ENCODE data around the gene C4orf51. TPM values are rescaled to one million over a fixed set of nuclear protein-coding genes. Genes with fewer than 3 reads are reported as not detected.

Gene C4orf51
- total RNA-seq, 1 donor from 2014 or later: not detected

DNA sequence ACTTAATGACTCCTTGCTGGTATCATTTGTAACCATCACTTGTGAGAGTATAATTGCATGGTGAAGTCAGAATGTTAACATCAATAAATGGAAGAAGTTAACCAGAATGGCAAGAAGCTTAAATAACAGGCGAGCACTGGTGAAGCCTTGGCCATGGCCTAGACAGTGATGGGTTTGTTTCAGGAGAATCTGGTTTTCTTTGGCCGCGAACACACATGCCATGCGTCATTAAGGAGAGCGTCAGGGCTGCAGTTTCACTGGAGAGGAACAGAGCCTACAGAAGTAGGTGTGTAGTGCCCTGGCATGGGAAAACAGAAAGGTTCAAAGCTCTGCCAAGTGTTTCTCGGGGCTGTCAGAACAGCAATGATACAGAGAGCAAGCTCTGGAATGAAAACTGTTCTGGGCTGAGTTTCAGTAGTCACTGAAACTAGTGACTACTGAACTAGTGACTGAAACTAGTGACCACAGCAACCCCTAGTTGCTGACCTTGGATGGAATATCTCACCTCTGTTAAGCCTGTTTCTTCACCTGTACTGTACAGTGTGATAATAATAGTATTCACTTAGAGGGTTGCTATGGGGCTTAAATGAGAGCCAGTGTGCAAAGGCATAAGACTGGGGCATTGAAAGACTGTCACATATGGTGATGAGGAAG lies 93.8 kb downstream of the C4orf51 start:
- ATAC-seq: no peak
- DNase-seq: no peak

DNA sequence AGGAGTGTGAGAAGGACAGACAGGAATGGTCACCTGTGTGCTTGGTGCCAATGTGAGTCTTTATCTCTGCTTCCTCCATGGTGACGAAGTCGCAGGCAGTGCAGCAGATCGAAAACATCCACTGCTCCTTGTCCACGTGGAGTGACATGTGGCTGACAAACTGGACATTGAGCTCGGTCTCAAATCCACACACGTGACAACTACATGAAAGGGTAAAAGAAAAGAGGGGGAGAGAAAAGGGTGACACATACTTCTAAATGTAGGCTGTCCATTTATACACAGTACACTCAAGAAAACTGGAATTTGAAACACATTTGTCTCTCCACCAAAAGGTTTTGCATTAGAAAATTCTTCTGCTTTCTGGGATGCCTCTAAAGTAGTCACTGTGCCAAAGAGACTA lies 94.5 kb downstream of the C4orf51 start:
- H3K9me3 ChIP-seq: no peaks in the 10 kb centered on the region
- no peaks in the 10 kb centered on the region for H3K4me1 ChIP-seq
- no peak for DNase-seq
- H3K27me3 ChIP-seq (ENCODE audit: low read depth): no peaks in the 10 kb centered on the region
- H3K36me3 ChIP-seq: peaks cover 26% of the 10 kb centered on the region
- TF ChIP-seq, protein P1, sequence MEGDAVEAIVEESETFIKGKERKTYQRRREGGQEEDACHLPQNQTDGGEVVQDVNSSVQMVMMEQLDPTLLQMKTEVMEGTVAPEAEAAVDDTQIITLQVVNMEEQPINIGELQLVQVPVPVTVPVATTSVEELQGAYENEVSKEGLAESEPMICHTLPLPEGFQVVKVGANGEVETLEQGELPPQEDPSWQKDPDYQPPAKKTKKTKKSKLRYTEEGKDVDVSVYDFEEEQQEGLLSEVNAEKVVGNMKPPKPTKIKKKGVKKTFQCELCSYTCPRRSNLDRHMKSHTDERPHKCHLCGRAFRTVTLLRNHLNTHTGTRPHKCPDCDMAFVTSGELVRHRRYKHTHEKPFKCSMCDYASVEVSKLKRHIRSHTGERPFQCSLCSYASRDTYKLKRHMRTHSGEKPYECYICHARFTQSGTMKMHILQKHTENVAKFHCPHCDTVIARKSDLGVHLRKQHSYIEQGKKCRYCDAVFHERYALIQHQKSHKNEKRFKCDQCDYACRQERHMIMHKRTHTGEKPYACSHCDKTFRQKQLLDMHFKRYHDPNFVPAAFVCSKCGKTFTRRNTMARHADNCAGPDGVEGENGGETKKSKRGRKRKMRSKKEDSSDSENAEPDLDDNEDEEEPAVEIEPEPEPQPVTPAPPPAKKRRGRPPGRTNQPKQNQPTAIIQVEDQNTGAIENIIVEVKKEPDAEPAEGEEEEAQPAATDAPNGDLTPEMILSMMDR (IDR thresholded peaks at IDR 0.05): no peak
- ATAC-seq: no peak
- no peak overlapping the region for H3K27ac ChIP-seq
- intact Hi-C loops (cut with DNase I): no loop called here
- no peak overlapping the region for H3K4me3 ChIP-seq

More for the DNA sequence above, 93.8 kb downstream of the C4orf51 start:
- Histone ChIP-seq H3K27ac (no peak overlapping the region), H3K27me3 (ENCODE audit: low read depth) (no peaks in the 10 kb centered on the region), H3K36me3 (peaks cover 21% of the 10 kb centered on the region), H3K4me3 (no peak overlapping the region), H3K9me3 (no peaks in the 10 kb centered on the region), H3K4me1 (no peaks in the 10 kb centered on the region)
- TF ChIP-seq, protein P1 (IDR thresholded peaks at IDR 0.05): no peak
- intact Hi-C loops (cut with DNase I): no loop called here

DNA sequence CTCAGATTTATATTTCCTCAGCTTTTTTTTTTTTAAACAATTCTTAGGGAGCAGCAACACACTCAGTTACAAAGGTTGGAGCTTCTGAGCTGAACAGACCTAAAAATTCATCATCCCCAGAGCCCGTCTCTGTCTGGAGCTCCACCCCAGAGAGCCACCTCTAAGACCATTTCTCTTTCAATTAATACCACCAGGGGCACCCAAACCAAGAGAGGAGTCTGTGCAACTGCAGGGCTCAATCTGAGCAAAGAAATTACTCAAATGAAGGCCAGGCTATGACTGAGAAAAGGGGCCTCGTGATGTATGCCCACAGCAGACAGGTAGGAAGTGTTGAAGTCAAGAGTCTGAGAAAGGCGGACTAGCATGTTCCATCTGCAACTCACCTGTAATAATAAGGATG lies 95.5 kb downstream of the C4orf51 start:
- Histone ChIP-seq H3K27ac (no peak overlapping the region), H3K36me3 (peaks cover 26% of the 10 kb centered on the region), H3K27me3 (ENCODE audit: low read depth) (no peaks in the 10 kb centered on the region), H3K9me3 (no peaks in the 10 kb centered on the region), H3K4me1 (no peaks in the 10 kb centered on the region), H3K4me3 (no peak overlapping the region)
- TF ChIP-seq, protein P1 (IDR thresholded peaks at IDR 0.05): no peak
- DNase-seq (no peak), ATAC-seq (no peak)
- intact Hi-C loops (cut with DNase I): no loop called here

DNA sequence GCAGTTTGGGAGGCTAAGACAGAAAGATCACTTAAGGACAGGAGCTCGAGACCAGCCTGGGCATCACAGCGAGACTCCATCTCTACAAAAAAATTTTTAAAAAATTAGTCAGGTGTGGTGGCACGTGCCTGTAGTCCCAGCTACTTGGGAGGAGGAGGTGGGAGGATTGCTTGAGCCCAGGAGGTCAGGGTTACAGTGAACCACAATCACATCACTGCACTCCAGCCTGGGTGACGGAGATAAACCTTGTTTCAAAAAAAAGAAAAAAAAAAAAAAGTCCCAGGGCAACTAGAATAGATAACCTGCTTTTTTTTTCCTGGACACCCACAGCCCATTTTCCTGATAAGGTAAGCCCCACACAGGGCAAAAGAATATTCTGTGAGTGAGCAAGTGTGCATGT lies 96.3 kb downstream of the C4orf51 start:
- Histone ChIP-seq H3K27me3 (ENCODE audit: low read depth) (no peaks in the 10 kb centered on the region), H3K27ac (no peak overlapping the region), H3K4me3 (no peak overlapping the region), H3K36me3 (peaks cover 26% of the 10 kb centered on the region), H3K4me1 (no peaks in the 10 kb centered on the region), H3K9me3 (no peaks in the 10 kb centered on the region)
- ATAC-seq: no peak
- TF ChIP-seq, protein P1 (IDR thresholded peaks at IDR 0.05): no peak
- DNase-seq: no peak
- intact Hi-C loops (cut with DNase I): no loop called here

DNA sequence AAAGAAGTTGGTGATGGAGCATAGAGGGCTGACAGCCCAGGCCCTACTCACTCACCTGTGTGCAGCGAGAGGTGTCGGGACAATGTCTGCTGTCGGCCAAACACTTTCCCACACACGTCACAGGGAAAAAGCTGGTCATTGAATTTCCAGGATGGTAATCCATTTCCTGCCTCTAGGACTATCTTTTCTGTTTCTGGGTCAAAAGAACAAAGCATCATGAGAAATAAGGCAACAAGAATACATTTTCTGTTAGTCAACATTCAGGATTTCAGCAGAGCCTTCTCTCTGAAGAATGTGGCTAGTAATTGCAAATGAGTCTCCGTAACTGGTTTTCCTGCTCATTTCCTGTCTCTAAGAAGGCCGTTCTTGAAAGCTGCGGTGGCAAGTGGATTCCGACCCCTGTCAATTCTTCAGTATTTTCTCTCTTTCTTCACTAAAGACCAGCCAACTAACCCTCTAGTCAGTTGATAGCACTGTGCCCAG lies 99.4 kb downstream of the C4orf51 start:
- Histone ChIP-seq H3K27me3 (ENCODE audit: low read depth) (no peaks in the 10 kb centered on the region), H3K4me3 (no peak overlapping the region), H3K9me3 (no peaks in the 10 kb centered on the region), H3K27ac (no peak overlapping the region), H3K4me1 (no peaks in the 10 kb centered on the region), H3K36me3 (peaks cover 15% of the 10 kb centered on the region)
- DNase-seq (no peak), ATAC-seq (no peak)
- intact Hi-C loops (cut with DNase I): no loop called here
- TF ChIP-seq, protein P1 (IDR thresholded peaks at IDR 0.05): no peak
